ENCODE results near the gene BET1.

Gene BET1

DNA sequence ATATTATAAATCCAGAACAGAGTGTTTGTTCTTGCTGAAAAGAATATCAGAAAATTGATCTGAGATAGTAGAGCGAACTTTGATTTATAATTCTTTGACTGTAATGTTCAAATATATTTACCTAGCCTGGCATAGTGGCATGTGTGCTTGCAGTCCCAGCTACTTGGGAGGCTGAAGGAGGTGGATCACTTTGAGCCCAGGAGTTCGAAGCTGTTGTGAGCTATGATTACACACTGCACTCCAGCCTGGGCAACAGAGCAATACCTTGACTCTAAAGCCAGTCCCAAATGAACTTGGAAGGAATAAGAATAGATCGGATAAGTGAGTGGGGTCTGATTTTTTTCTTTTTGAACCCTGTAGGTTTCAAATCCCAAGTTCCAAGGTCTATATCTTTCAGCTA is 59.1 kb downstream of the BET1 start:
- Histone ChIP-seq H4K20me1 (no peaks in the 10 kb centered on the region), H3K36me3 (no peaks in the 10 kb centered on the region), H3K9me3 (no peaks in the 10 kb centered on the region), H3K27me3 (no peaks in the 10 kb centered on the region), H3K9ac (no peak overlapping the region), H3K4me3 (no peak overlapping the region), H3K4me1 (peaks cover 39% of the 10 kb centered on the region), H3K4me2 (peak overlapping the region; percentile 54), H3K27ac (peak overlapping the region; percentile 52)
- TF ChIP-seq Cebpa-rat (IDR thresholded peaks at IDR 0.05): no peak

DNA sequence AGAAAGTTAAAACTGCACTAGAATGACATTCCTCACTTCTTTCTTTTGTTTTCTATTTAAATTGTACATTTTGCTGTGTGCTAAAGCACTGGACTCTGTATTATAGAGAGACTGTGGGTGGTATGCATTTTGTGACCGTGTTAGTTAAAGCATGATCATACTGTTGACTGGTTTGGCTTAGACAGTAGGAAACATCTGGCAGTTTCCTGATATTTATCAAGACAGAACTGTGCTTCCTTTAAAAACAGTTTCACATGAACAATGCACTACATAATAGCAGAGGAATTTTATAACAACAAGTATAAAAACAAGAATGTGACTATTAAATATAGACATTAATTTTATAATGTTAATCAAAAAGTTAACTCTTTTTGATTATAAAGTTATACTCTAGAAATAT is 59.5 kb downstream of the BET1 start:
- Histone ChIP-seq H3K4me2 (peak overlapping the region; percentile 54), H3K9ac (no peak overlapping the region)

DNA sequence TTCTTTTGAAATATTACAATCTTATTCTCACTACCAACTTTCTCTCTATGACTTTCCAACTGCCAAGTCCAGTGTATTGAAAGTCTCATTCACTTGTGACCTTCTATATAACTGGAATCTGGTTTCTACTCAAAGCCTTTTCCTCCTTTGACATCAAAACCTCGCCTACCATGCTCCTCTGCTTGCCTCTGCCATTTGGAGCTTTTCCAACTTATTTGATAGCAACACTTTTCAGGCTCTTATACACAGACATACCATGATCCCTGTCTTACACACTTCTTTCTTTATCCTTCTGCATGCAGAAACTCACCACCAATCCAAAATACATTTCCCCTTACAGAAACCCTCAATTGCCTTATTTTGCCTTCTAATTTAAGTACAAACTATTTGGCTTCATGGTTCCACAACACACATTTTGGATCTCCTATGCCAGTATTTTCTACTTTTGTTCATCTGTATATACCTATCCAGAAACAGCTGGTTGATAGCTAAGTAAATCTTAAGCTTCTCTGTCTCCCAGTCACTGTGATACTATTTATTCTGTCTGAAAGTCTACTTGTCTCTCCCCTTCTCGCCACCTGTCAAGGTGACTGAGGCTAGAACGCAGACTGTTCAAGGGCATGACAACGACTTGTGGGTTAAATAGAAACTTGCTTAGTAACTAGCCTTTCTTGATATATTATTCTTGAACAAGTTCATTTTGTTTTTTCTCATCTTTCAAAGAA is 60.2 kb downstream of the BET1 start:
- H3K27ac ChIP-seq: no peak overlapping the region; the same call in 1 of the 2 replicates
- TF ChIP-seq Cebpa-rat (IDR thresholded peaks at IDR 0.05): no peak
- H3K27me3 ChIP-seq: no peaks in the 10 kb centered on the region
- peaks cover 39% of the 10 kb centered on the region for H3K4me1 ChIP-seq
- no peaks in the 10 kb centered on the region for H4K20me1 ChIP-seq
- peak overlapping the region; percentile 54 for H3K4me2 ChIP-seq
- H3K9ac ChIP-seq: no peak overlapping the region
- no peaks in the 10 kb centered on the region for H3K36me3 ChIP-seq
- H3K4me3 ChIP-seq: no peak overlapping the region
- H3K9me3 ChIP-seq: no peaks in the 10 kb centered on the region

More for the DNA sequence above, 59.5 kb downstream of the BET1 start:
- Histone ChIP-seq H3K27me3 (no peaks in the 10 kb centered on the region), H4K20me1 (no peaks in the 10 kb centered on the region), H3K4me1 (peaks cover 39% of the 10 kb centered on the region), H3K9me3 (no peaks in the 10 kb centered on the region), H3K27ac (peak overlapping the region; percentile 52; the same call in 1 of the 2 replicates), H3K36me3 (no peaks in the 10 kb centered on the region), H3K4me3 (no peak overlapping the region)
- no peak for TF ChIP-seq Cebpa-rat (IDR thresholded peaks at IDR 0.05)
